Mucosa of rectum (tissue), 2 donors: ENCODE results near the gene ZSCAN12.
"Not testable (repeated sequence)": the region's sequence is repeated elsewhere in the genome, so short reads cannot be mapped to it uniquely, and the experiment has no call there.

Experiments used
- H3K27ac ChIP-seq, 2 donors: one replicate each; pipeline ENCODE4 v1.7.0; 2013; ENCODE audit warnings: inconsistent platforms in 2 of 2, low read depth in 2 of 2, low read length in 2 of 2
- H3K27me3 ChIP-seq, 2 donors: one replicate each; pipeline ENCODE4 v1.7.0; 2013; ENCODE audit warnings: low read length in 2 of 2; ENCODE audit not compliant: control insufficient read depth in 2 of 2, insufficient read depth in 2 of 2
- H3K36me3 ChIP-seq, 2 donors: one replicate each; pipeline ENCODE4 v1.7.0; 2013; ENCODE audit warnings: low read length in 2 of 2; ENCODE audit not compliant: control insufficient read depth in 2 of 2, insufficient read depth in 2 of 2
- H3K4me1 ChIP-seq, 2 donors: one replicate each; pipeline ENCODE4 v1.7.0; 2013; ENCODE audit warnings: low read length in 2 of 2, mild to moderate bottlenecking in 1 of 2; ENCODE audit not compliant: control insufficient read depth in 2 of 2, insufficient read depth in 2 of 2
- H3K4me3 ChIP-seq, 2 donors: one replicate each; pipeline ENCODE4 v1.7.0; 2013; ENCODE audit warnings: low read length in 2 of 2
- H3K9ac ChIP-seq, 2 donors: one replicate each; pipeline ENCODE4 v1.7.0; 2013; ENCODE audit warnings: low read length in 2 of 2, low read depth in 1 of 2, mild to moderate bottlenecking in 1 of 2
- H3K9me3 ChIP-seq, 2 donors: one replicate each; pipeline ENCODE4 v1.7.0; 2013; ENCODE audit warnings: low read length in 2 of 2; ENCODE audit not compliant: control insufficient read depth in 2 of 2
- donor health status: healthy.
- donor health status: Normal muscosa, but diverticular disease.

ZSCAN12 gene

GRCh38 chr6:28371706-28372451, 27.7 kb downstream of the ZSCAN12 start:
- Histone ChIP-seq H3K4me3 (no peak overlapping the region), H3K9me3 (no peaks in the 10 kb centered on the region), H3K36me3 (no peaks in the 10 kb centered on the region), H3K9ac (no peak overlapping the region), H3K4me1 (no peaks in the 10 kb centered on the region), H3K27ac (no peak overlapping the region), H3K27me3 (no peaks in the 10 kb centered on the region)

- Histone ChIP-seq H3K9me3 (no peaks in the 10 kb centered on the region), H3K4me3 (no peak overlapping the region), H3K9ac (no peak overlapping the region), H3K4me1 (no peaks in the 10 kb centered on the region), H3K36me3 (peaks cover 3% of the 10 kb centered on the region in 2 donors), H3K27me3 (no peaks in the 10 kb centered on the region), H3K27ac (no peak overlapping the region)
Observed at GRCh38 chr6:28371280-28371679, 28.3 kb downstream of the ZSCAN12 start.

GRCh38 chr6:28370440-28370839, 29.1 kb downstream of the ZSCAN12 start:
- no peak overlapping the region for H3K4me3 ChIP-seq
- H3K9me3 ChIP-seq = no peaks in the 10 kb centered on the region
- no peak overlapping the region for H3K9ac ChIP-seq
- H3K27ac ChIP-seq = no peak overlapping the region
- H3K27me3 ChIP-seq = no peaks in the 10 kb centered on the region
- H3K36me3 ChIP-seq = peaks cover 5 to 10% of the 10 kb centered on the region in 2 donors
- H3K4me1 ChIP-seq = no peaks in the 10 kb centered on the region

GRCh38 chr6:28369463-28369862, 30.1 kb downstream of the ZSCAN12 start:
- no peak overlapping the region for H3K9ac ChIP-seq
- H3K9me3 ChIP-seq = no peaks in the 10 kb centered on the region
- no peak overlapping the region for H3K27ac ChIP-seq
- peaks cover 12 to 14% of the 10 kb centered on the region in 2 donors for H3K36me3 ChIP-seq
- H3K4me1 ChIP-seq = no peaks in the 10 kb centered on the region
- no peaks in the 10 kb centered on the region for H3K27me3 ChIP-seq
- no peak overlapping the region for H3K4me3 ChIP-seq

GRCh38 chr6:28368522-28368921, 31.0 kb downstream of the ZSCAN12 start:
- Histone ChIP-seq H3K9me3 (no peaks in the 10 kb centered on the region), H3K27ac (no peak overlapping the region)

GRCh38 chr6:28365590-28365989, 34.0 kb downstream of the ZSCAN12 start:
- peaks cover 12 to 22% of the 10 kb centered on the region in 2 donors for H3K36me3 ChIP-seq
- not testable (repeated sequence) for H3K4me3 ChIP-seq, H3K27ac ChIP-seq, H3K9me3 ChIP-seq, H3K4me1 ChIP-seq, H3K9ac ChIP-seq, H3K27me3 ChIP-seq

More at GRCh38 chr6:28368522-28368921, 31.0 kb downstream of the ZSCAN12 start:
- Histone ChIP-seq H3K36me3 (peaks cover 12 to 18% of the 10 kb centered on the region in 2 donors), H3K27me3 (no peaks in the 10 kb centered on the region), H3K9ac (no peak overlapping the region), H3K4me1 (no peaks in the 10 kb centered on the region), H3K4me3 (no peak overlapping the region)

GRCh38 chr6:28360961-28361360, 38.6 kb downstream of the ZSCAN12 start:
- Histone ChIP-seq H3K36me3 (peaks cover 9 to 21% of the 10 kb centered on the region in 2 donors), H3K4me3 (no peak overlapping the region), H3K27me3 (no peaks in the 10 kb centered on the region), H3K9ac (no peak overlapping the region), H3K27ac (no peak overlapping the region), H3K4me1 (peaks cover 0 to 10% of the 10 kb centered on the region in 2 donors), H3K9me3 (no peaks in the 10 kb centered on the region)

GRCh38 chr6:28359562-28359961, 40.0 kb downstream of the ZSCAN12 start:
- H3K36me3 ChIP-seq = peaks cover 0 to 13% of the 10 kb centered on the region in 2 donors

GRCh38 chr6:28357036-28357435, 42.5 kb downstream of the ZSCAN12 start:
- Histone ChIP-seq H3K4me1 (peaks cover 12 to 18% of the 10 kb centered on the region in 2 donors), H3K9ac (no peak overlapping the region), H3K36me3 (peaks cover 0 to 4% of the 10 kb centered on the region in 2 donors), H3K4me3 (no peak overlapping the region), H3K27ac (peak overlapping the region in 1 of 2 donors; percentile 81), H3K27me3 (no peaks in the 10 kb centered on the region), H3K9me3 (no peaks in the 10 kb centered on the region)

More at GRCh38 chr6:28359562-28359961, 40.0 kb downstream of the ZSCAN12 start:
- H3K27ac ChIP-seq, H3K27me3 ChIP-seq, H3K9me3 ChIP-seq, H3K9ac ChIP-seq, H3K4me3 ChIP-seq: not testable (repeated sequence)
- H3K4me1 ChIP-seq = peaks cover 12 to 18% of the 10 kb centered on the region in 2 donors

- Histone ChIP-seq H3K9ac (peak overlapping the region; percentile 79 to 90), H3K27me3 (no peaks in the 10 kb centered on the region), H3K9me3 (no peaks in the 10 kb centered on the region), H3K4me3 (no peak overlapping the region), H3K4me1 (peaks cover 12 to 18% of the 10 kb centered on the region in 2 donors), H3K36me3 (peaks cover 0 to 4% of the 10 kb centered on the region in 2 donors), H3K27ac (peak overlapping the region in 1 of 2 donors; percentile 81)
Observed at GRCh38 chr6:28356666-28357020, 42.9 kb downstream of the ZSCAN12 start.
